ENCODE measurements around the gene TRHDE. TPM values are rescaled to one million over a fixed set of nuclear protein-coding genes. Genes with fewer than 3 reads are reported as not detected.

The TRHDE gene
- total and polyA plus RNA-seq, 2 donors (not counting 1 experiment from before 2014, with no cell fraction given): 7.3 to 8.8 TPM

GRCh38 chr12:72307229-72307628, 35.1 kb downstream of the TRHDE start:
- H3K79me2 ChIP-seq (ENCODE audit: control insufficient read depth, insufficient read depth, low read length): no peaks in the 10 kb centered on the region
- H3K36me3 ChIP-seq (ENCODE audit: control insufficient read depth, insufficient read depth, low read length): no peaks in the 10 kb centered on the region
- H3K9me3 ChIP-seq (ENCODE audit: control insufficient read depth, insufficient read depth, low read depth, low read length): no peaks in the 10 kb centered on the region
- H2AFZ ChIP-seq (ENCODE audit: low read length): no peak overlapping the region
- no peak overlapping the region for H3K27ac ChIP-seq (ENCODE audit: insufficient read depth, low read length)
- no peak for DNase-seq (ENCODE audit: low read depth in 2 of 2)
- H3K27me3 ChIP-seq (ENCODE audit: control insufficient read depth, insufficient read depth, low read length): no peaks in the 10 kb centered on the region
- no peak overlapping the region for H3K9ac ChIP-seq (ENCODE audit: insufficient read depth, low read length)
- H3K4me3 ChIP-seq (replicated peaks in 1 of 4; ENCODE audit: control extremely low read depth in 1 of 4, insufficient read depth in 1 of 4, low read depth in 3 of 4, low read length in 4 of 4): no peak overlapping the region
- no peaks in the 10 kb centered on the region for H3K4me1 ChIP-seq (ENCODE audit: control insufficient read depth, extremely low read depth, insufficient read depth, low read length)
- TF ChIP-seq CTCF (conservative IDR thresholded peaks at IDR 0.05 in 1 of 2, IDR thresholded peaks at IDR 0.05 in 1 of 2; ENCODE audit: low read depth in 1 of 2, low read length in 2 of 2): no peak
- no peaks in the 10 kb centered on the region for H4K20me1 ChIP-seq (ENCODE audit: control insufficient read depth, extremely low read depth, insufficient read depth, low read length)
- H3K4me2 ChIP-seq (ENCODE audit: extremely low read depth, insufficient read depth, low read length): no peak overlapping the region

GRCh38 chr12:72311946-72312345, 39.8 kb downstream of the TRHDE start:
- Histone ChIP-seq H3K4me2 (ENCODE audit: extremely low read depth, insufficient read depth, low read length) (no peak overlapping the region), H2AFZ (ENCODE audit: low read length) (no peak overlapping the region), H3K79me2 (ENCODE audit: control insufficient read depth, insufficient read depth, low read length) (no peaks in the 10 kb centered on the region), H3K27ac (ENCODE audit: insufficient read depth, low read length) (no peak overlapping the region), H3K9ac (ENCODE audit: insufficient read depth, low read length) (no peak overlapping the region), H3K4me1 (ENCODE audit: control insufficient read depth, extremely low read depth, insufficient read depth, low read length) (no peaks in the 10 kb centered on the region), H3K9me3 (ENCODE audit: control insufficient read depth, insufficient read depth, low read depth, low read length) (no peaks in the 10 kb centered on the region), H4K20me1 (ENCODE audit: control insufficient read depth, extremely low read depth, insufficient read depth, low read length) (no peaks in the 10 kb centered on the region), H3K27me3 (ENCODE audit: control insufficient read depth, insufficient read depth, low read length) (no peaks in the 10 kb centered on the region), H3K36me3 (ENCODE audit: control insufficient read depth, insufficient read depth, low read length) (no peaks in the 10 kb centered on the region), H3K4me3 (replicated peaks in 1 of 4; ENCODE audit: control extremely low read depth in 1 of 4, insufficient read depth in 1 of 4, low read depth in 3 of 4, low read length in 4 of 4) (no peak overlapping the region)
- TF ChIP-seq EZH2 (IDR thresholded peaks at IDR 0.05; ENCODE audit: low read length, missing control alignments) (no peak), CTCF (conservative IDR thresholded peaks at IDR 0.05 in 1 of 2, IDR thresholded peaks at IDR 0.05 in 1 of 2; ENCODE audit: low read depth in 1 of 2, low read length in 2 of 2) (no peak)
- no peak for DNase-seq (ENCODE audit: low read depth in 2 of 2)

GRCh38 chr12:72313806-72314205, 41.6 kb downstream of the TRHDE start:
- no peak overlapping the region for H3K4me2 ChIP-seq (ENCODE audit: extremely low read depth, insufficient read depth, low read length)
- no peaks in the 10 kb centered on the region for H4K20me1 ChIP-seq (ENCODE audit: control insufficient read depth, extremely low read depth, insufficient read depth, low read length)
- H3K27me3 ChIP-seq (ENCODE audit: control insufficient read depth, insufficient read depth, low read length): no peaks in the 10 kb centered on the region
- peak; percentile 31 to 41 for DNase-seq (ENCODE audit: low read depth in 2 of 2)
- H3K27ac ChIP-seq (ENCODE audit: insufficient read depth, low read length): no peak overlapping the region
- H3K36me3 ChIP-seq (ENCODE audit: control insufficient read depth, insufficient read depth, low read length): no peaks in the 10 kb centered on the region
- H3K79me2 ChIP-seq (ENCODE audit: control insufficient read depth, insufficient read depth, low read length): no peaks in the 10 kb centered on the region
- no peak overlapping the region for H3K4me3 ChIP-seq (replicated peaks in 1 of 4; ENCODE audit: control extremely low read depth in 1 of 4, insufficient read depth in 1 of 4, low read depth in 3 of 4, low read length in 4 of 4)
- H3K9me3 ChIP-seq (ENCODE audit: control insufficient read depth, insufficient read depth, low read depth, low read length): no peaks in the 10 kb centered on the region
- no peaks in the 10 kb centered on the region for H3K4me1 ChIP-seq (ENCODE audit: control insufficient read depth, extremely low read depth, insufficient read depth, low read length)
- TF ChIP-seq EZH2 (IDR thresholded peaks at IDR 0.05; ENCODE audit: low read length, missing control alignments): no peak
- TF ChIP-seq CTCF (conservative IDR thresholded peaks at IDR 0.05 in 1 of 2, IDR thresholded peaks at IDR 0.05 in 1 of 2; ENCODE audit: low read depth in 1 of 2, low read length in 2 of 2): no peak
- H3K9ac ChIP-seq (ENCODE audit: insufficient read depth, low read length): no peak overlapping the region
- H2AFZ ChIP-seq (ENCODE audit: low read length): no peak overlapping the region

Measured in fibroblast of lung (primary cell).